ENCODE results near the gene SYNGAP1. TPM values are rescaled to one million over a fixed set of nuclear protein-coding genes. Genes with fewer than 3 reads are reported as not detected.

The SYNGAP1 gene
- polyA plus RNA-seq, 3 donors = 32.6 to 51.5 (median 33.5) TPM

GRCh38 chr6:33417128-33417902, 2.5 kb upstream of the SYNGAP1 start:
- DNase-seq (ENCODE audit: extremely low read depth in 1 of 11, low read depth in 9 of 11, low spot score in 4 of 11) = no peak

DNA sequence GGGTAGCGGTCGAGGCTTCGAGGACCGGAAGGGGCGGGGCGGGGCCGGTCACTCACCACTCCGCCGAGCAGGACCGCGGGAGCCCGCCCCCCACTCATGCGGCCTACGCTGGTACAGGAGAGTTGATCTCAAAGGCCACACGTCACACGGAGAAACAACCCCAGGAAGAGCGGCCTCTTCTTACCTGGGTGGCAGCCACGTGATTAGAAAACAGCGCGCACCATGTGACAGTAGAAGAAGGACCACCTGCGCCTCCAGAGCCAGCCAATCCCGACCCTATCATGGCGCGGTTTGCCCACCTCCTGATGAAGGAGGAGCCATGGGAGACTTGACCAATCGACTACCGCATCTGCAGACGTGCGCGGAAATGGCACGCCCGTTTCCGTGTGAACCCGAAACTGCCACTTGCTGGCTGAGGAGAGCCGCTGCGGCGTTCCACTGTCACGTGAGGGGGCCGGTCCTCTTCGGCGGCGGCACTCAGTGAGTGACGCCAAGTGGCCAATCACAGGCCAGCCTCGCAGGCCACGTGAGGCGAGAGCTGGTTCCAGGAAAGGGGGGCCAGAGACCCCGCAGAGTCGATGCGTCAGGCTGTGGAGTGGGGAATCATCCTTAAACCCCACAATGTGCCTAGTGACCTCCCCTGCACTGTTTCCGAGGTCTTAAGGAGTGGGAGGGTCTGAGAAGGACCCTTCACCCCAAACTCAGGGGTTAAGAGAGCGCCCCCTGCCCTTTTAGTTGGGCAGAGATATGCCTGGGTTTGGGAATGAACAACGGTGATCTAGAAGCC, 1.8 kb upstream of the SYNGAP1 start, which contains the start of gene CUTA:
TSS of gene CUTA (minus strand) at position 205 of the 787 bp plus-strand sequence. CDS start at position 98, 107 bp downstream.
- peak; percentile 95 to 100 (median 99) for DNase-seq (ENCODE audit: extremely low read depth in 1 of 11, low read depth in 9 of 11, low spot score in 4 of 11)

- no peak for DNase-seq (ENCODE audit: extremely low read depth in 1 of 11, low read depth in 9 of 11, low spot score in 4 of 11)
Observed at GRCh38 chr6:33418690-33419291, 1.1 kb upstream of the SYNGAP1 start.

- DNase-seq (ENCODE audit: extremely low read depth in 1 of 11, low read depth in 9 of 11, low spot score in 4 of 11) = no peak
Observed at GRCh38 chr6:33420491-33421343, 852 bp downstream of the SYNGAP1 start.

- no peak for DNase-seq (ENCODE audit: extremely low read depth in 1 of 11, low read depth in 9 of 11, low spot score in 4 of 11)
Observed at GRCh38 chr6:33421344-33421643, 1.4 kb downstream of the SYNGAP1 start.

DNA sequence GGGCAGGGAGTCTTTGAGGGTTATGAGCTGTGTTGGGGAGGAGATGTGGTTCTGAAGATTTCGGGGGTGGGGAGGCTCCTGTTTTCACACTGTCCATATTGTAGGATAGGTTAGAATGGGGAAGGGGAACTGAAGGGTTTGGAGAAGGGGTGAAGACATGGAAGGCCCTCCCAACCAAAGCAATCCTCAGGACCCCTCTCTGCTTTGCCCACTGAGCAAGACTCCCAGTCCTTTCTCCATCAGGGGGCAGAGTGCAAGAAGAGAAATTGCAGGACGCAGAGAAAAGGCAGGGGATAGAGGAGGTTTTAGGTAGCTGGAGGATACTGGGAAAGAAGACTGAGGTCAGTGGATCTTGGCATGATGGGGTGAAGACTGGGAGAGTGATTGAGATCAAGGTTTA, 3.9 kb downstream of the SYNGAP1 start:
- DNase-seq (ENCODE audit: extremely low read depth in 1 of 11, low read depth in 9 of 11, low spot score in 4 of 11) = no peak

DNA sequence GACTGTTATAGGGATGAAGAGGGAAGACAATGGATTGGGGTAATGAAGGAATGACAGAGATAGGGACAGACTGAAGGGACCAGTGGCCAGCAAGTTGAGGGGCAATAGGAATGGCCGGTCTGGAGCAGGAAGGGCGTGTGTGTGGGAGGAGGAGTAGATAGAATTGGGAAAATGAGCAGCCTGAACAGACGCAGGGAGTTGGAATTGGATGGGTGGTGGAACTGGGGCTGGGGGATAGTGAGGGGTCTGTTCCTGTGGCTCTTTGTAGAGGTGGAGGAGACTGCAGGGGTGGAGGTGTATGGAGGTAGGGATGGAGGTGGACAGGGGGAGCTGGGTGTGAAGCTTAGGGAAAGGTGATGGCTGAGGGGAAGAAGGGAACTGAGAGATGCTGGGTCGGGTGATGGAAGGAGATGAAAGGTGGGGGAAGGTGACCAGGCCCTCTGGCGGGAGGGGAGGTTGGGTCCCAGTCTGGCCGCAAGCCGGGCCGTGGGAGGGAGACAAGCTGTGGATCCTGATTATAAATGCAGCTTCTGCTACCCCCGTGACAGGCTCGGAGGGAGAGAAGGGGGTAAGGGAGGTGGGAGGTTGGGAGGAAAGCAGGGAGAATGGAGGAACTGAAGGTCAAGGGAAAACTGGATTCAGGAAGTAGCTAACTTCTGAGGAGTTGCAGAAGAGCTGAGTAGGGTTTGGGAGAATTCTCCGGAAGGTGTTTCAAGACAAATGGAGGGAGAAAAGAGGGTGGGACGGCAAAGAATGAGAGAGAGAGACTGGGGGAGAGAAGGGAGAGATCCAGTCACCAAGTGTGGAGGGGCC, 5.2 kb downstream of the SYNGAP1 start:
- DNase-seq (ENCODE audit: extremely low read depth in 1 of 11, low read depth in 9 of 11, low spot score in 4 of 11) = no peak

DNA sequence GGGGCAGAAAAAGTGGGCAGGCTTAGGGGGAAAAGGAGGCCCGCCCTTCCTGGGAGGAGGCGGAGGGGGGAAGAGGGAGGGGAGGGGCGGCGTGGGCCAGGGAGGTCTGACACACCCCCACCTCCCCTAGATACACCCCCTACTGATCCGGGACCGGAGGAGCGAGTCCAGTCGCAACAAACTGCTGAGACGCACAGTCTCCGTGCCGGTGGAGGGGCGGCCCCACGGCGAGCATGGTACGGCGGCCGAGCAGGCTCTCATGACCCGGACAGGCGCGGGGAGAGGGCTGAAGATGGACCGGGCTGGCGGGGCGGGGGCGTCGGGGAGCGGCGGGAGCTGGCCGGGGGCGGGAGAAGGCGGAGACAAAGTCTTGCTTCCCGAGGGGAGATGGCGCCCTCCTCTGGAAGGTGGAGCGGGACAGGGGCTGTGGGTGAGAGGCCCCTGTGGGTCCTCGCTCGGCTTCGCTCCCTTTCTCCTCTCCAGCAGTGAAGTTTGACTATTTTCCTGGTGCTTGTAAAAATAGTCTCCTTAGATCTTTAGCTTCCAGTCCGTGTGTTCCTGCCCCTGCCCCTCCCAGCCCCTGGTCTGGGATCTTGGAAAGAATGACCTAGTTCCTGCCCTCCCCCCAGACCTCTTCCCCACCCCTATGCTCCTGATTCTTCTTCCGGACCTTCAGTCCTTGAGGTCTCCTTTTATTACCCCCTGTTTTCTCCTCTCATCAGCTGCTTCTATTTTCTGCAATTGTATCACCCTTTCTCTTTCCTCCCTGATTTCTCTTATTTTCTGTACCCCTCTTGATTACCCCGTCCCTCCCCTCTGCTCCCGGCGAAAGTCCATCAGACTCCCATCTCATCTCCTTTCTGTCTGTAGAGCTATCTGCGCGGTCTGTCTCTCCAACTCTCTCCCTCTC, 6.1 kb downstream of the SYNGAP1 start:
- DNase-seq (ENCODE audit: extremely low read depth in 1 of 11, low read depth in 9 of 11, low spot score in 4 of 11) = peak in 8 of 11 donors; percentile 52 to 80 (median 73)

DNA sequence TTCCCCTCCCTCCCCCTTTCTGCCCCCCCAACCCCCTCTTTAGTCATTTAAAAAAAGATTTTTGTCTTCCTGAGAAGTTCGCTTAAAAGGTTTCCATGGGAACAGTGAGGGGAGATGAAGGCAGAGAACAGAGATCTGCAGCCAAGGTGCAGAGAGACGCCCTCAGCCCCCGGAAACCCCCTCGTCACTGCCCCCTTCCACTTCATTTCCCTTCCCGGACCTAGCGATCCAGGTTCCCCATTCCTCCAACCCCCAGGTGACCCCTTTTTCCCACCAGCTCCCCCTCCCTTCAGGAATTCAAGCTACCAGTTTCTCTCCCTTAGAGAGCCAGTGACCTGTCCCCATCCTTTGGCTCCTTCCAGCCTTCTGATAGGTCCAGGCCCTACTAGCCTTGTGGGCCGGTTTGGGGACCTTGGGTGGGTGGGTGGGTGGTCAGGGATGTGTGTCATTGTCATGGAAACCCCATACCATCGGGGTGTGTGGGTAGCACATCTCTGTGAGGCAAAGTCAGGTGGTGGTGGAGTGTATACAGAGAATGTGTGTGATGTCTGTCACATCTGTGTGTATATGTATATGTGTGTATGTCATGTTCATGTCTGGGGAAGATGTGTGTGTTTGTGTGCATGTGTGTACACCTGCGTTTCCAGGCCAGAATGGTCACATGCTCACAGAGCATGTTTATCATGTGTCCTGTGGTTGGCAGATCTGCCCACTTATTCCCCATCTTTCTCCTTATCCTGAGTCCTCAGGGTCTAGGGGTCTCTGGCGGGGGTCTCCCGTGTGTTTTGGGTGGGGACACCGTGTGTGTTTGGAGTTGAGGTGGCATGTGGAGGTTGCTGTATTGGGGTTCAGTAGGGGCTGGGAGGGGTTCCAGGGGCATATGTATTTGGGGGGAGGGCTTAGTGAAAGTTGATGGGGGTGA, 7.0 kb downstream of the SYNGAP1 start:
- no peak for DNase-seq (ENCODE audit: extremely low read depth in 1 of 11, low read depth in 9 of 11, low spot score in 4 of 11)

DNA sequence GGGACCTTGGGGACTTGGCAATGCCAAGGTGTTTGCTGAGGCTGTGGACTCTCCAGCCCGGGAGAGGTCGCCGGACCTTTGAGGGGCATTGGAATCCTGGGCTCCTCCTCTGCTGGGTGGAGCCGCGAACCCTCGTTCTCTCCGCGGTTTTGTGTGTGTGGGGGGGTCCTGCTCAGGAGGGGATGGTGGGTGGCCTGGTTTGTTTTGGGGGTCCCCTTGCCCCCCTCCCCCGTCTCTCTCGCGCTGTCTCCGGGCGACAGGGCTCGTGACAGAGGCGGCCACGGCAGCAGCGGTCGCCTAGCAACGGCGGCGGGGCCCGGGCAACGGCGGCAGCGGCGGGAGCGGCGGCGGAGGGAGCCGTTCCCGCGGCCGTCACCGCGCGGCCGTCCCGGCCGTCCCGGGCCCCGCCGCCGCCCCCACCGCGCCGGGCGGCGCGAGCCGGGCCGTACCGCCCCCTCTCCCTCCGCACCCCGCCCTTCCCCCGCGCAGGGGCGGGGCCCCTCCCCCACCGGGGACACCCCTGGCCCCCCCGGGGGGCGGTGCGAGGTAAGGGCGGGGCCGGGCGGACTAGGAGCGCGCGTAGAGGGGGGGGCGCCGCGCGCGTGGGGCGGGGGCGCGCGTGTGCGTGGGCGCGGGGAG, 7.8 kb downstream of the SYNGAP1 start:
- DNase-seq (ENCODE audit: extremely low read depth in 1 of 11, low read depth in 9 of 11, low spot score in 4 of 11) = no peak

GRCh38 chr6:33428224-33428965, 8.5 kb downstream of the SYNGAP1 start:
- no peak for DNase-seq (ENCODE audit: extremely low read depth in 1 of 11, low read depth in 9 of 11, low spot score in 4 of 11)

DNA sequence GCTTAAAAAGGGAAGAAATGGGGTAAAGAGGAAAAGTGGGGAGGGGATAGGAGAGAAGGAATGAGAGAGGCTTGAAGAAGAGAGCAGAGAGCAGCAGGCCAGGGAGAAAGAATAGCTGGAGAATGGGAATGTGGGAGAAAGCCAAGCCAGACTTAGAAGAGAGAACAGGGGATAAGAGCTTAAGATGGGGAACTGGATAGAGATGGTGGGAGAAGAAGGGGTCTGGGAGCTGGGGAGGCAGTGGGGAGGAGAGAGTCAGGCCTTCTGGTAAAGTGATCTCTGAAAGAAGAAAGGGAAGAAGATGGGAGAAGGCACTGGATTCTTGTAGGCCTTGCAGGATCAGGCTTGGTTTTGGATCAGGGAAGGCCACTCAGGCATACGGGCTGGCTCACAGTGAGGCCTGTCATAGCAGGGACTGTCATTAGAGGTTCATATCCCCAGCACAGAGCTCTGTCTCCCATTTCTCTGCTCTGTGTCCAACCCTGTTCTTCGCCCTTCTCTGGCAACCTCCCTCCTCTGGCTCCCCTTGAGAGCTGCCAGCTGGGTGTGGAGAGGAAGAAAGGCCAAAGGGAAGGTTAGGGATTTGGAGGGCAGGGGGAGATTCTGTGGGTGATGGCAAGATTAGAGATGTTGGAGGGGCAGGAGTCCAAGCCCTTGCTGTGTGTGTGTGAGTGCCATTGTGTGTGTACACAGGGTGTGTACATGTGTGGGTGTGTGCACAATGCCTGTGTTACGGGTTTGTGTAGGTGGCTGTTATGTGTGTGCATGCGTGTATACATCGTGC, 9.3 kb downstream of the SYNGAP1 start:
- DNase-seq (ENCODE audit: extremely low read depth in 1 of 11, low read depth in 9 of 11, low spot score in 4 of 11) = no peak

DNA sequence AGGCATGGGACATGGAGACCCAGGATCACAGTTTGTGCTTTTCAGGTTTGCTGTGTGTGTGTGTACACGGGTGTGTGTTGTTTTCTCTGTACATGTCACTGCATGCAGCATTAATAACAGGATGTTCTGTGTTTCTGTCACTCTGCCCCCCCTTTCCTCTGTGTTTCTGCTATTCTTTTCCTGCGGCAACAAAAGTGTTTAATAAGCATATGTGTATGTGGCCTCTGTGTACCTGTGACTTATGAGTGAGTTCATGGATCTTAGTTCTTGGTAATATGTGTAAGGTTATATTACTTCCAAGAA, 9.8 kb downstream of the SYNGAP1 start:
- DNase-seq (ENCODE audit: extremely low read depth in 1 of 11, low read depth in 9 of 11, low spot score in 4 of 11) = no peak

DNA sequence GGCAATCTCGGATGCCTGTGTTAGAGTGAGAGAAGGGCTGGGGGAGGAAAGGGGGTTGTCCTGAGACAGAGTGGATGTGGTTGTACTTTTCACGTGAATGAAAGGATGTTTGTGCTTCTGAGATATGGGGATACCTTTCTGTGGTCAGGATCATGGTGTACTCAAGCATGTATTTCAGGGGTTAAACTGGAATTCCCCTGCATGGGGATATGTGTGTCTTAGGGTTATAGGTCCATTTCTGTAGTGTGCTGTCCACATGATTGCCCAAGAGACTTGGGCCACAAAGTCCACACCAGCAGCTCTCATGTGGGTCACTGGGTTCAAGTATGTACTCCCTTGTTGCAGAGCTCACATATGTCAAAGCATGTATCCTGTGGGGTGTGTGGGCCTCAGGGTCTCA, 10.5 kb downstream of the SYNGAP1 start:
- no peak for DNase-seq (ENCODE audit: extremely low read depth in 1 of 11, low read depth in 9 of 11, low spot score in 4 of 11)

All from renal cortex interstitium (tissue), 11 donors.